ENCODE results near the gene TOR4A.

The TOR4A gene

DNA sequence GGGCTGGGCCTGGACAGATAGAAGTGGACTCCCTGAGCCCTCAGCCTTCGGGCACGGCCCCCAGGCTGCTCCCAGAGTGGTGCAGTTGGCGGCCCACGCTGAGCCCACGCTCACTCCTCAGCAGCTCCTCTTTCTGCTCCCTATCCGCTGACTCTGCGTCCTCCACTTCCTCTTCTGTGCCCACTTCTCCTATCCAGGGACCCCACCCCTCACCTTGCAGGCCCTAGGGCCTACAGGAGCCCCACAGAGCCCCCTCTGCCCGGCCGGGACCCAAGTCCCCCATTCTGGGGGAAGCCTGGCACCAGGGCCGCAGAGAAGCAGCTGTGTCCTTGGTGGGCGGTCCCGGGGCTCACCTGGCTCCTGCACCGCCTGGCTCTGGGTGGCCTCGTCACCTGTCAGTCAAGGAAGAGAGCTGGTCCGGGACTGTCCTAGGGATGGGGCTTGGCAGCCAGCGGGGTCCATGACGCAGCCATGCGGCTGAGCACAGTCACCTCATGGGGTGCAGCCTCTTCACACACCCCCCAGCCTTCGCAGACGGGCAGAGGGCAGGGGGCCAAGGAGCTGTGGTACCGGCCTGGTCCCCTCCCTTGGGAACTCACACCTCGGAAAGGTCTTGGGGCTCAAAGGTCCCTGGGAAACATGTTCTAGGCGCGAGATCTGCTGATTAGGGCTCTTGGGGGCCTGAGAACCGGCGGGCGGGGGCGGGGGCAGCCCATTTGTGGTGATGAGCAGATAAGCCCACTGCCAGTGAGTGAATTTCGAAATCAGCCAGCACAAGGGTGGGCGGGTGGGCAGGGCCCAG lies 29.9 kb downstream of the TOR4A start:
- Histone ChIP-seq H4K8ac (ENCODE audit: low read depth, low read length) (peak overlapping the region; percentile 93), H3K23ac (ENCODE audit: low read depth, low read length, poor library complexity) (peak overlapping the region; percentile 73), H2BK15ac (ENCODE audit: low read length) (peak overlapping the region; percentile 100), H3K9me3 (replicated peaks in 1 of 2; ENCODE audit: control insufficient read depth in 2 of 2, insufficient read depth in 1 of 2, low read depth in 1 of 2, low read length in 2 of 2) (no peaks in the 10 kb centered on the region), H3K79me1 (ENCODE audit: low read depth, low read length) (peaks cover 2% of the 10 kb centered on the region), H3K27ac (replicated peaks; ENCODE audit: low read length) (peak overlapping the region; percentile 10), H3K18ac (ENCODE audit: low read length) (peak overlapping the region; percentile 99), H2BK120ac (ENCODE audit: low read depth, low read length) (no peak overlapping the region), H3K4ac (ENCODE audit: low read length) (peak overlapping the region; percentile 37), H3K4me1 (ENCODE audit: control insufficient read depth in 2 of 2, insufficient read depth in 1 of 2, low read depth in 1 of 2, low read length in 2 of 2) (peaks cover 49 to 51% of the 10 kb centered on the region in 2 donors), H3K27me3 (ENCODE audit: control insufficient read depth in 3 of 3, insufficient read depth in 3 of 3, low read depth in 1 of 3, low read length in 3 of 3) (peaks cover 0 to 5% (median 3%) of the 10 kb centered on the region in 3 experiments), H2AFZ (ENCODE audit: low read length) (no peak overlapping the region), H3K4me2 (ENCODE audit: insufficient read depth, low read length, poor library complexity, severe bottlenecking) (no peak overlapping the region), H2BK5ac (ENCODE audit: low read length) (peak overlapping the region; percentile 94), H3K14ac (ENCODE audit: low read length) (no peak overlapping the region), H3K9ac (ENCODE audit: low read depth, low read length, poor library complexity) (peak overlapping the region; percentile 50), H4K91ac (ENCODE audit: low read depth, low read length, poor library complexity) (peak overlapping the region; percentile 64), H2BK12ac (ENCODE audit: low read length) (peak overlapping the region; percentile 100), H3K36me3 (replicated peaks in 1 of 2; ENCODE audit: control insufficient read depth in 2 of 2, insufficient read depth in 2 of 2, low read length in 2 of 2) (no peaks in the 10 kb centered on the region), H2AK5ac (ENCODE audit: low read depth, low read length) (peak overlapping the region; percentile 100), H3K4me3 (ENCODE audit: low read length in 2 of 2) (no peak overlapping the region)
- no CpG with 5 or more reads among the region's 30 CpGs for WGBS, 2 donors (ENCODE audit: extremely low coverage in 2 of 2, insufficient read length in 2 of 2, insufficient replicate concordance in 1 of 2)
- DNase-seq (ENCODE audit: low spot score), result no peak

DNA sequence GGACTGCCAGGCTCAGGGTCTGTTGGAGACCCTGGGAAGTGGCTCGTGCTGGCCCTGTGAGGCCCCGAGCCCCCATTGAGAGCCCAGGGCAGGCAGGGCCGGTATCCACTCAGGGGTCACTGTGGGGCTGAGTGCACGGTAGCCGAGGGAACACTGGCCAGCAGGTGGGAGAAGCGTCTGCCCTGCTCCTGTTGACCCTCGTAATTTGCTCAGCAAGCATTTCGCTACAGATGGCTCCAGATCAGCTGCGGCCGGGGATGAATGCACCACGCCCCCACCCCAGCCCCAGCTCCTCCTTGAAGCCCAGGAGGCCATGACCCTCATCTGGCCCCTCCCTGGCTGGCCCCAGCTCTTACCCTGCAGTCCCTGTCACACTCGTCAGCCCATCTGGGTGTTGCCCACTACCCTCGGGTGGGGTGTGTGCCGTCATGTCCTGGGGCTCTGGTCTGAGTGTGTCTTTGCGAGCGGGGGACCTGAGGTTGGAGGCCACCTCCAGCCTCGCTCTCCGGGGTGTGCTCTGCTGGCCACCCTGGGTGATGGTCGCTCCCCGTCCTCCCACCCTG lies 30.6 kb downstream of the TOR4A start:
- no peak overlapping the region for H2BK12ac ChIP-seq (ENCODE audit: low read length)
- peak overlapping the region; percentile 100 for H2AK5ac ChIP-seq (ENCODE audit: low read depth, low read length)
- H2AFZ ChIP-seq (ENCODE audit: low read length), result no peak overlapping the region
- no peak overlapping the region for H3K27ac ChIP-seq (replicated peaks; ENCODE audit: low read length)
- no peak overlapping the region for H3K4me3 ChIP-seq (ENCODE audit: low read length in 2 of 2)
- H3K4me1 ChIP-seq (ENCODE audit: control insufficient read depth in 2 of 2, insufficient read depth in 1 of 2, low read depth in 1 of 2, low read length in 2 of 2), result peaks cover 44 to 45% of the 10 kb centered on the region in 2 donors
- no peaks in the 10 kb centered on the region for H3K9me3 ChIP-seq (replicated peaks in 1 of 2; ENCODE audit: control insufficient read depth in 2 of 2, insufficient read depth in 1 of 2, low read depth in 1 of 2, low read length in 2 of 2)
- H3K14ac ChIP-seq (ENCODE audit: low read length), result peak overlapping the region; percentile 25
- H4K8ac ChIP-seq (ENCODE audit: low read depth, low read length), result no peak overlapping the region
- H3K4me2 ChIP-seq (ENCODE audit: insufficient read depth, low read length, poor library complexity, severe bottlenecking), result no peak overlapping the region
- no peak overlapping the region for H2BK15ac ChIP-seq (ENCODE audit: low read length)
- H3K27me3 ChIP-seq (ENCODE audit: control insufficient read depth in 3 of 3, insufficient read depth in 3 of 3, low read depth in 1 of 3, low read length in 3 of 3), result peaks cover 0 to 2% (median 1%) of the 10 kb centered on the region in 3 experiments
- no peak overlapping the region for H3K4ac ChIP-seq (ENCODE audit: low read length)
- H3K36me3 ChIP-seq (replicated peaks in 1 of 2; ENCODE audit: control insufficient read depth in 2 of 2, insufficient read depth in 2 of 2, low read length in 2 of 2), result no peaks in the 10 kb centered on the region
- peak overlapping the region; percentile 32 for H3K9ac ChIP-seq (ENCODE audit: low read depth, low read length, poor library complexity)
- WGBS, 2 donors (ENCODE audit: extremely low coverage in 2 of 2, insufficient read length in 2 of 2, insufficient replicate concordance in 1 of 2), result no CpG with 5 or more reads among the region's 20 CpGs
- H3K23ac ChIP-seq (ENCODE audit: low read depth, low read length, poor library complexity), result no peak overlapping the region
- peaks cover 2% of the 10 kb centered on the region for H3K79me1 ChIP-seq (ENCODE audit: low read depth, low read length)
- H4K91ac ChIP-seq (ENCODE audit: low read depth, low read length, poor library complexity), result no peak overlapping the region
- H2BK5ac ChIP-seq (ENCODE audit: low read length), result no peak overlapping the region
- H3K18ac ChIP-seq (ENCODE audit: low read length), result peak overlapping the region; percentile 59
- no peak overlapping the region for H2BK120ac ChIP-seq (ENCODE audit: low read depth, low read length)
- no peak for DNase-seq (ENCODE audit: low spot score)

DNA sequence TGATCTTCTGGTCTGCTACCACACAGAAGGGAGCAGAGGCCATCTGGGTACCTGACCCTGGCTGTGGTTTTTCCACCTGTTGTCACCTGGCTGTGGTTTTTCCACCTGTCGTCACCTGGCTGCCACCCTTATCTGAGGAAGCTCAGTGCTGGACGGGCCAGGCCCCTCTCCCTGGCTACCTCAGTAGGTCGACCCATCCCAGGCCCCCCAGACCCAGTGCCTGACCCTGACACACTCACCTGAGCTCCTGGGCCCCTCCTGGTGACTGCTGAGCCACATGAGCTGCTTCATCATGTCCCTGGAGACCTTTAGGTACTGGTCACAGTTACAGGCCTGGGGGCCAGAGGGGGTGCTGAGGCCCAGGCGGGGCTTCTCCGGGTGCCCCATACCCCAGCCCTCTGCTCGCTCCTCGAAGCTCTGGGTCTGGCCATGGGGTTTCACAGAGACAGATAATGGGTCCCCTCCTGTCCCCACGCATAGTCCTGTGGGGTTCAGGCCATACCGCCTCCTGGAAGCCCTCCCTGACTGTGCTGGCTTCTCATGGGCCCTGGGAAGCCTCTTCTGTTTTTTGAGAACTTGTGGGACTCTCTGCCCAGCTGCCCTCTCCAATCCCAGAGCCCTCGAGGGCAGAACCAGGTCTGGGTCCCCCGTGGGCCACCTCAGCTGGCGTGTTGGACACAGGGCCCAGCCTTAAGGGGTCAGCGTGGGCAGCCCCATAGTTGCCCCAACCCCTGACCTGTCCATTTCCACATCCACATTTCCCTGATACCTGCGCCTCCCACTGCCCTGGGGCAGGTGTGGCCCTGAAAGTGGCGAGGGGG lies 32.1 kb downstream of the TOR4A start:
- no peak overlapping the region for H4K91ac ChIP-seq (ENCODE audit: low read depth, low read length, poor library complexity)
- H3K9ac ChIP-seq (ENCODE audit: low read depth, low read length, poor library complexity), result no peak overlapping the region
- peak overlapping the region; percentile 60 for H2BK5ac ChIP-seq (ENCODE audit: low read length)
- no peak overlapping the region for H3K4me3 ChIP-seq (ENCODE audit: low read length in 2 of 2)
- H3K23ac ChIP-seq (ENCODE audit: low read depth, low read length, poor library complexity), result no peak overlapping the region
- H3K27ac ChIP-seq (replicated peaks; ENCODE audit: low read length), result no peak overlapping the region
- no peak overlapping the region for H4K8ac ChIP-seq (ENCODE audit: low read depth, low read length)
- peaks cover 45 to 49% of the 10 kb centered on the region in 2 donors for H3K4me1 ChIP-seq (ENCODE audit: control insufficient read depth in 2 of 2, insufficient read depth in 1 of 2, low read depth in 1 of 2, low read length in 2 of 2)
- H2BK15ac ChIP-seq (ENCODE audit: low read length), result peak overlapping the region; percentile 95
- no peaks in the 10 kb centered on the region for H3K36me3 ChIP-seq (replicated peaks in 1 of 2; ENCODE audit: control insufficient read depth in 2 of 2, insufficient read depth in 2 of 2, low read length in 2 of 2)
- no peak for DNase-seq (ENCODE audit: low spot score)
- H2AFZ ChIP-seq (ENCODE audit: low read length), result no peak overlapping the region
- H3K79me1 ChIP-seq (ENCODE audit: low read depth, low read length), result no peaks in the 10 kb centered on the region
- H3K27me3 ChIP-seq (ENCODE audit: control insufficient read depth in 3 of 3, insufficient read depth in 3 of 3, low read depth in 1 of 3, low read length in 3 of 3), result no peaks in the 10 kb centered on the region
- H3K14ac ChIP-seq (ENCODE audit: low read length), result no peak overlapping the region
- H3K9me3 ChIP-seq (replicated peaks in 1 of 2; ENCODE audit: control insufficient read depth in 2 of 2, insufficient read depth in 1 of 2, low read depth in 1 of 2, low read length in 2 of 2), result no peaks in the 10 kb centered on the region
- H3K4me2 ChIP-seq (ENCODE audit: insufficient read depth, low read length, poor library complexity, severe bottlenecking), result no peak overlapping the region
- WGBS, 2 donors (ENCODE audit: extremely low coverage in 2 of 2, insufficient read length in 2 of 2, insufficient replicate concordance in 1 of 2), result no CpG with 5 or more reads among the region's 15 CpGs
- H2BK120ac ChIP-seq (ENCODE audit: low read depth, low read length), result peak overlapping the region; percentile 61
- H3K18ac ChIP-seq (ENCODE audit: low read length), result peak overlapping the region; percentile 76
- peak overlapping the region; percentile 93 for H2AK5ac ChIP-seq (ENCODE audit: low read depth, low read length)
- H2BK12ac ChIP-seq (ENCODE audit: low read length), result peak overlapping the region; percentile 84
- H3K4ac ChIP-seq (ENCODE audit: low read length), result peak overlapping the region; percentile 84
